Left ventricle myocardium inferior (tissue), 1 donor: Measurements from ENCODE around the gene NPY1R. TPM values are rescaled to one million over a fixed set of nuclear protein-coding genes. Genes with fewer than 3 reads are reported as not detected.

Source experiments
- DNase-seq: peaks from one replicate; pipeline ENCODE4 v3.0.0-alpha.2; 2020
- H3K27ac ChIP-seq: fragments of 200-600 bp; replicated peaks from 2 replicates; pipeline ENCODE4 v1.8.0; 2021
- H3K27me3 ChIP-seq: fragments of 200-600 bp; 2 replicates; pipeline ENCODE4 v1.8.0; 2021; ENCODE audit warnings: low read depth
- H3K36me3 ChIP-seq: fragments of 200-600 bp; 2 replicates; pipeline ENCODE4 v1.8.0; 2021
- H3K4me1 ChIP-seq: fragments of 200-600 bp; 2 replicates; pipeline ENCODE4 v1.8.0; 2021
- H3K4me3 ChIP-seq: fragments of 200-600 bp; 2 replicates; pipeline ENCODE4 v1.8.0; 2021; ENCODE audit warnings: mild to moderate bottlenecking, moderate library complexity
- H3K9me3 ChIP-seq: fragments of 200-600 bp; replicated peaks from 2 replicates; pipeline ENCODE4 v1.8.0; 2021
- intact Hi-C: fragments of 100-400 bp; cut with micrococcal nuclease; formaldehyde crosslinking; loops from one replicate; pipeline ENCODE4 v1.11.0; 2022
- total RNA-seq: library from RNA; stranded (reverse); fragmentation: NEBNext Ultra II Directional; extraction: Animal tissue kit (Norgen Biotek cat#: 25700); gene quantifications from one replicate; pipeline ENCODE4 v1.2.1, GENCODE V29; 2021
- TF ChIP-seq, protein P1 (sequence below): fragments of 200-600 bp; IDR thresholded peaks from 2 replicates; pipeline ENCODE4 v1.8.0; 2021; ENCODE audit warnings: antibody characterized with exemption, mild to moderate bottlenecking, borderline replicate concordance
- donor health status: DM: no; HTN: yes; CAD: no; lungs with severe emphysema.

Gene NPY1R
- total RNA-seq, 1 donor from 2014 or later: 1.6 TPM

DNA sequence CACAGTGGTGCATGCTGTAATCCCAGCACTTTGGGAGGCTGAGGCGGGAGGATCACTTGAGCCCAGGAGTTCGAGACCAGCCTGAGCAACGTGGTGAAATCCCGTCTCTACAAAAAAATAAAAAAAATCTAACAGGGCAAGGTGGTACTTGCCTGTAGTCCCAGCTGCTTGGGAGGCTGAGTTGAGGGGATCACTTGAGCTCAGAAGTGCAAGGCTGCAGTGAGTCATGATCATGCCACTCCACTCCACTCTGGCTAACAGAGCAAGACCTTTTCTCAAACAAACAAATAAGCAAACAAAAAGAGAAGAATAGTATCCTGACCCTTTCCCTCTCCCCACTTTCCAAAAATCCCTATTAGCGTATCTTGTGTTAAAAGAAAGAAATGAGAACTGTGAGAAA, 52.7 kb downstream of the NPY1R start:
- no peak overlapping the region for H3K27ac ChIP-seq
- no peak overlapping the region for H3K4me3 ChIP-seq
- peaks cover 20% of the 10 kb centered on the region for H3K9me3 ChIP-seq
- TF ChIP-seq, protein P1, sequence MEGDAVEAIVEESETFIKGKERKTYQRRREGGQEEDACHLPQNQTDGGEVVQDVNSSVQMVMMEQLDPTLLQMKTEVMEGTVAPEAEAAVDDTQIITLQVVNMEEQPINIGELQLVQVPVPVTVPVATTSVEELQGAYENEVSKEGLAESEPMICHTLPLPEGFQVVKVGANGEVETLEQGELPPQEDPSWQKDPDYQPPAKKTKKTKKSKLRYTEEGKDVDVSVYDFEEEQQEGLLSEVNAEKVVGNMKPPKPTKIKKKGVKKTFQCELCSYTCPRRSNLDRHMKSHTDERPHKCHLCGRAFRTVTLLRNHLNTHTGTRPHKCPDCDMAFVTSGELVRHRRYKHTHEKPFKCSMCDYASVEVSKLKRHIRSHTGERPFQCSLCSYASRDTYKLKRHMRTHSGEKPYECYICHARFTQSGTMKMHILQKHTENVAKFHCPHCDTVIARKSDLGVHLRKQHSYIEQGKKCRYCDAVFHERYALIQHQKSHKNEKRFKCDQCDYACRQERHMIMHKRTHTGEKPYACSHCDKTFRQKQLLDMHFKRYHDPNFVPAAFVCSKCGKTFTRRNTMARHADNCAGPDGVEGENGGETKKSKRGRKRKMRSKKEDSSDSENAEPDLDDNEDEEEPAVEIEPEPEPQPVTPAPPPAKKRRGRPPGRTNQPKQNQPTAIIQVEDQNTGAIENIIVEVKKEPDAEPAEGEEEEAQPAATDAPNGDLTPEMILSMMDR: no peak
- intact Hi-C loops: no loop called here
- H3K36me3 ChIP-seq: no peaks in the 10 kb centered on the region
- no peaks in the 10 kb centered on the region for H3K27me3 ChIP-seq
- no peak for DNase-seq
- no peaks in the 10 kb centered on the region for H3K4me1 ChIP-seq

DNA sequence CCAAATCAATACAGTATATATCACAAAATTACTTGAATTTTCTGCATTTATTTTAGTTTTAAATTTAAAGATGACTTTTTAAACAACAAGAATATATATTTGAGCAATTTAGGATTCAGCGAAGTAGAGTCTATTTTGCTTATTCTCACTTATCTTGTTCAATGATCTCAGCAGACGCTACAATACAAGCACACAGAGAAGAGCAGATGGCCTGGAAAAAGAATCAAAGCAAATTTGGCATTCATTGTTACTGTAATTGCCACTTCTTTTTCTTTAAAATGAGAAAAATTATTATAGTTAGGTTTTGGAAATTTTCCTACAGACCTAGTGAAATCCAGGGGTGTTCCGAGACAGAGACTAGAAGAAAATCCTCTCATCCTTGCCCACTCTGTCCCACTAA, 57.5 kb downstream of the NPY1R start:
- H3K27me3 ChIP-seq: no peaks in the 10 kb centered on the region
- no peak overlapping the region for H3K27ac ChIP-seq
- DNase-seq: no peak
- no peaks in the 10 kb centered on the region for H3K9me3 ChIP-seq
- TF ChIP-seq, protein P1: no peak
- no peaks in the 10 kb centered on the region for H3K36me3 ChIP-seq
- no peaks in the 10 kb centered on the region for H3K4me1 ChIP-seq
- intact Hi-C loops: no loop called here
- H3K4me3 ChIP-seq: no peak overlapping the region

Other genes with a start within 250 kb of the NPY1R start
- 11.4 TPM for gene NAF1, start 165.7 kb downstream of the NPY1R start, total RNA-seq
- 0.25 TPM for gene NPY5R, start 11.3 kb upstream of the NPY1R start, total RNA-seq
- gene TKTL2, start 141.2 kb upstream of the NPY1R start, total RNA-seq: not detected
- 7.1 TPM for gene TMA16, start 162.1 kb upstream of the NPY1R start, total RNA-seq